KOPT-K1 (cell line): ENCODE results near the gene NKX2-4.

Experiments used
- H3K27ac ChIP-seq: fragments of 200-600 bp; sonication (generic); 2 replicates; pipeline ENCODE4 v1.5.1; 2016; ENCODE audit warnings: antibody characterized with exemption, mild to moderate bottlenecking, low read depth, low read length; ENCODE audit not compliant: poor library complexity, severe bottlenecking
- H3K36me3 ChIP-seq: fragments of 200-600 bp; sonication (generic); 2 replicates; pipeline ENCODE4 v1.5.1; 2017; ENCODE audit warnings: antibody characterized with exemption, mild to moderate bottlenecking, low read length, moderate library complexity; ENCODE audit not compliant: insufficient read depth
- H3K9me3 ChIP-seq: fragments of 200-600 bp; sonication (generic); 2 replicates; pipeline ENCODE4 v1.5.1; 2017; ENCODE audit warnings: antibody characterized with exemption, low read length, mild to moderate bottlenecking; ENCODE audit not compliant: insufficient read depth, poor library complexity, severe bottlenecking

The NKX2-4 gene

GRCh38 chr20:21398109-21399004, 1.0 kb upstream of the NKX2-4 start:
- Histone ChIP-seq H3K9me3 (peaks cover 9% of the 10 kb centered on the region), H3K27ac (no peak overlapping the region), H3K36me3 (no peaks in the 10 kb centered on the region)

DNA sequence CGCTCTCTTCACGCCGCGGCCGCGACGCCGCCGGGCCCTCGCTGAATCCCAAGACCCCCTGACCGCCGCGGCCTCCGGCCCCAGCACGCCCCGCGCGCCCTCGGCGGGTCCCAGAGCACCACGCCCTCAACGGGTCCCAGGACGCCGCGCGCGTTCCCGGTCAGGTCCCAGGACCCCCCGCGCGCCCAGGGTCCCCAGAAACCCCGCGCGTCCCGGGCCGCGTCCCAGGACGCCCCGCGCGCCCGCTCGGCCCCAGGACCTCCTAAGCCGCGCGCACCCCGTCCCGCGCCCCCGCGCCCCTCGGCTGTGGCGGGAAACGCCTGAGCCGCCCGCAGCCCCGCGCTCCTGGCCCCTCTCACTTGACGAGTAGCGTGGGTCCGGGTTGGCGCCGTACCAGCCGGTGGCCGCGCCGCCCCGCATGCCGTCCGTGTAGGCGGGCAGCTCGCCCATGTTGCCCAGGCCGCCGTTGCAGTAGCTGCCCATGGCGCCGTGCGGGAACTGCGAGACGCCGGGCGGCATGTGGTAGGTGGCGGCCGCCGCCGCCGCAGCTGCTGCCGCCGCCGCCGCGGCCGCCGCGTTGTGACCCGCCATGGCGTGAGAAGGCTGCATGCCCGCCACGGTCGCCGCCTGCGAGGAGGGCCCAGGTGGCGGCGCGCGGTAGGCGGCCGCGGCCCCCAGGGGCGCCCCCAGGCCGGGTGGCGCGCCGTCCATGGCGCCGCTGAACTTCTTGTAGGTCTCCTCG, 556 bp downstream of the NKX2-4 start:
- H3K27ac ChIP-seq = no peak overlapping the region
- peaks cover 9% of the 10 kb centered on the region for H3K9me3 ChIP-seq
- H3K36me3 ChIP-seq = no peaks in the 10 kb centered on the region

- H3K36me3 ChIP-seq = peaks cover 3% of the 10 kb centered on the region
- H3K9me3 ChIP-seq = peaks cover 9% of the 10 kb centered on the region
- no peak overlapping the region for H3K27ac ChIP-seq
Observed at GRCh38 chr20:21395666-21396598, 1.4 kb downstream of the NKX2-4 start.

GRCh38 chr20:21395051-21395665, 2.2 kb downstream of the NKX2-4 start:
- Histone ChIP-seq H3K9me3 (peaks cover 9% of the 10 kb centered on the region), H3K27ac (no peak overlapping the region), H3K36me3 (peaks cover 11% of the 10 kb centered on the region)

DNA sequence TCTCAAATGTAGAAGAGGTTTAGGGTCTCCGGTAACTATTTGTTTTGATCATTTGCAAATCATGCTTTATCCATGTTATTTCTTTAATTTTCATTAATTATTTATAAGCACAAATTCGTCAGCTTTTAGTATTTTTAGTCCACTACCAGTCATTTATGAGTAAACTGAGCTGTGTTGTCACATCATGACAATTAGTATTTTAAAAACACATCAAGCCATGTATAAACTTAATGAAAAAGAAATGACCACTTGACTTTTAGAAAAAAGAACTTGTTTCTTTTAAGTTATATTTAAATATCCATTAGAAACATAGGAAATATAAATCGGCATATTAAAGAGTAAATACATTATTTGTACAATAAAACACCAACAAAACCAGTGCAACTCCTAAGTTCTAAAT, 2.8 kb downstream of the NKX2-4 start:
- no peak overlapping the region for H3K27ac ChIP-seq
- peaks cover 17% of the 10 kb centered on the region for H3K36me3 ChIP-seq
- peaks cover 9% of the 10 kb centered on the region for H3K9me3 ChIP-seq

- Histone ChIP-seq H3K9me3 (peaks cover 9% of the 10 kb centered on the region), H3K36me3 (peaks cover 23% of the 10 kb centered on the region), H3K27ac (no peak overlapping the region)
Observed at GRCh38 chr20:21393816-21394519, 3.4 kb downstream of the NKX2-4 start.

DNA sequence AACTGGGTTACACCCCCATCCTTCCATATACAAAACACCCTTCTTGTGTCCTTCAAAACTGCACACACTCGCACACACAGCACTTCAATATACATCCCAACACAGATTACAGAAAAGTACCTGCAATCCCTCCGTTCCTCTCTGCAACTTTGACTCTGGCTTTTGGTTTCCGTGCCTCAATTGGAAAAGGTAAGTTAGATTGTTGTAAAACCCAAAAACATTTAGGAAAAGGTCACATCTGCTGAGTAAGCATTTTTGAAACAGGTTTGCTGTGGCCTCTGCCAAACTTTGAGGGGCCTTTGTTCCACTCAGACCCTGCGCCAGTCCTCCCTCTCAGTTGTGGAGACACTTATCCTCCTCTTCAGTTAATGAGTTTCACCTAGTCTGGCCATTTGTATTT, 4.2 kb downstream of the NKX2-4 start:
- Histone ChIP-seq H3K36me3 (peaks cover 31% of the 10 kb centered on the region), H3K9me3 (peaks cover 9% of the 10 kb centered on the region), H3K27ac (no peak overlapping the region)

GRCh38 chr20:21391972-21392352, 5.4 kb downstream of the NKX2-4 start:
- Histone ChIP-seq H3K9me3 (peaks cover 2% of the 10 kb centered on the region), H3K36me3 (peaks cover 42% of the 10 kb centered on the region), H3K27ac (no peak overlapping the region)

DNA sequence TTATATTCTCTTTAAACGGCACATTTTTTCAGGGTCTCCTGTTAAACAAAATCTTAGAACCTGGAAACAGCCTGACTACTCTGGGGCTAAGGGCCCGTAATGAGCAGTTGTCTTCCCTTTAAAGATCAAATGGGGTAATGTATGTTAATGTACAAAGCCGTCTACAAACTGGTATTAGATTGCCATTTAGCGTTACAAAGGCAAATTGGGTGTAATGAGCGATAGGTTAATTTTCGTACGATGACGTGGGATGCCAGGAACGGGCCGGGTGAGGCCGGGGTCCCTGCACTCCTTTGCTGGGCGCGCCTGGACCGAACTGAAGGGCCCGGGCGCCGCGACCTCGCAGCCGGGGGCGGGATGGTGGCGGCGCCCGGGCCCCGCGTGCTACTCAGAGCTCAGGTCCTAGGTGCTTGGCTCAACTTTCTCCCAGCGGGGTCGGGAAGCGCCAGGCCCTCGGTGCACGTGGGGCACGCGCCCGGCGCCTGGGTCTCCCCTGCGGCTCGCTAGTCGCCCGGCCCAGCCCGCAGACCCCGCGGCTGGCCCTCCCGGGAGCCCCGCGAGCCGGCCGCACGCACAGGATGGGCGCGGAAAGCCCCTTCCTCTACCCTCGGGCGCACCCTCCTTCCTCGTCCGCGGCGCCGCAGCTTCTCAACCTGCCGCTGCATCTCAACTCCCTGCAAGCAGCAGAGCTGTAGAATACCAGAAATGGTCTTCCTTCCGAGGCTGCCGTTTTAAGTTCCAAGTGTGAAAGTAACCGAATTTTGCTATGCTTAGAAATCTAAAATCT, 5.9 kb downstream of the NKX2-4 start:
- no peak overlapping the region for H3K27ac ChIP-seq

GRCh38 chr20:21390768-21391167, 6.6 kb downstream of the NKX2-4 start:
- Histone ChIP-seq H3K27ac (no peak overlapping the region), H3K36me3 (peaks cover 54% of the 10 kb centered on the region), H3K9me3 (no peaks in the 10 kb centered on the region)

More for the DNA sequence above, 5.9 kb downstream of the NKX2-4 start:
- H3K9me3 ChIP-seq = no peaks in the 10 kb centered on the region
- peaks cover 48% of the 10 kb centered on the region for H3K36me3 ChIP-seq

DNA sequence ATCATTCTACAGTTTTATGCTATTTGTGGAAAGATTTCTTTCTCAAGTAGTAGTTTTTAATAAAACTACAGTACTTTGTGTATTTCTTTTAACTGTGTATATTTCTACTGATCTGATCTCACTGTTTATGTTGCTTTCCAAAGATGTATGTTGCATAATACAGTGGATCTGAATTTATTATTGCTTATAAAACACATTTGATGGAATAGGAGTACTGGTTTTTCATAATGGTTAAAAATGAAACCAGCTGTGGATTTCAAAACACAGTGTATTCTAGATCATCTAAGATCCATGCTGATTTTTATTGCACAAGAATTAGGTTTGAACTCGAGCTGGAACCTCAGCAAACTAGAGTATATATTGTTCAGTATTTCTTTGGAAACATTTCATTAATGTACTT, 8.0 kb downstream of the NKX2-4 start:
- Histone ChIP-seq H3K36me3 (peaks cover 67% of the 10 kb centered on the region), H3K9me3 (no peaks in the 10 kb centered on the region), H3K27ac (no peak overlapping the region)

DNA sequence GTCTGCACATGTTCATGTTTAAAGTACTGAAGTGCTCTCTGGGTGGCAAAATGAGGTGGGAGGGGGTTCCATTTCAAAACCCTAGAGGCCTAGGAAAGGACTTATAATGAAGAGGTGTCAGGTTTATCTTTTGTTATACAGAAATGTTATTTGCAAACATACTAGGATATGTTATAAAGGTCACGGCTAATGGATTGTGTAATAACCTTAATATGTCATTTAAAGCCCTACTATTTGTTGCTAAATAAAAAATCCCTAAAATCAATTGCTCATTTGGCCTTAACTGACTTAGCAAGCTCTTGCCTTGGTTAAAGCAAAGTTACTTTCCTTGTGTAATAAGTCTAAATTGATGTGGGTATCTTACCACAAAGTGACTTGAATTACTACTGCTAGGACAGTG, 8.8 kb downstream of the NKX2-4 start:
- H3K36me3 ChIP-seq = peaks cover 75% of the 10 kb centered on the region
- no peaks in the 10 kb centered on the region for H3K9me3 ChIP-seq
- no peak overlapping the region for H3K27ac ChIP-seq

- peaks cover 85% of the 10 kb centered on the region for H3K36me3 ChIP-seq
- no peaks in the 10 kb centered on the region for H3K9me3 ChIP-seq
- no peak overlapping the region for H3K27ac ChIP-seq
Observed at GRCh38 chr20:21387528-21387927, 9.8 kb downstream of the NKX2-4 start.
